ENCODE results near the gene TOLLIP.
A peak's percentile ranks its signal among the peaks of the same experiment; 100 is the strongest.

TOLLIP gene

GRCh38 chr11:1293619-1294015, 15.8 kb downstream of the TOLLIP start:
- ATAC-seq = peak; percentile 68
- TF ChIP-seq RARB (CRISPR knock-in tag; IDR thresholded peaks at IDR 0.05) (no peak), ZNF70 (CRISPR knock-in tag; IDR thresholded peaks at IDR 0.05) (no peak)

- TF ChIP-seq TCF4 (CRISPR knock-in tag; IDR thresholded peaks at IDR 0.05; ENCODE audit: borderline replicate concordance) (no peak), ESRRG (CRISPR knock-in tag; IDR thresholded peaks at IDR 0.05) (no peak), ZFP3 (CRISPR knock-in tag; IDR thresholded peaks at IDR 0.05) (no peak), POU6F1 (CRISPR knock-in tag; IDR thresholded peaks at IDR 0.05; ENCODE audit: borderline replicate concordance, low read depth) (no peak), CSDC2 (CRISPR knock-in tag; IDR thresholded peaks at IDR 0.05) (no peak), BACH2 (CRISPR knock-in tag; IDR thresholded peaks at IDR 0.05; ENCODE audit: borderline replicate concordance) (no peak), CREB5 (CRISPR knock-in tag; IDR thresholded peaks at IDR 0.05; ENCODE audit: low read depth) (no peak), GLIS3 (CRISPR knock-in tag; IDR thresholded peaks at IDR 0.05) (no peak), ZNF70 (CRISPR knock-in tag; IDR thresholded peaks at IDR 0.05) (no peak), ISL1 (CRISPR knock-in tag; IDR thresholded peaks at IDR 0.05) (no peak)
- no peak for ATAC-seq
Observed at GRCh38 chr11:1292644-1293618, 16.5 kb downstream of the TOLLIP start.

- TF ChIP-seq CREB5 (CRISPR knock-in tag; IDR thresholded peaks at IDR 0.05; ENCODE audit: low read depth) (no peak), ZFP30 (CRISPR knock-in tag; IDR thresholded peaks at IDR 0.05) (no peak), ZFP3 (CRISPR knock-in tag; IDR thresholded peaks at IDR 0.05) (no peak), CSDC2 (CRISPR knock-in tag; IDR thresholded peaks at IDR 0.05) (no peak), ZNF70 (CRISPR knock-in tag; IDR thresholded peaks at IDR 0.05) (no peak), RARB (CRISPR knock-in tag; IDR thresholded peaks at IDR 0.05) (no peak), TCF4 (CRISPR knock-in tag; IDR thresholded peaks at IDR 0.05; ENCODE audit: borderline replicate concordance) (no peak)
- no peak for ATAC-seq
Observed at GRCh38 chr11:1292018-1292643, 17.3 kb downstream of the TOLLIP start.

- ATAC-seq = no peak
- TF ChIP-seq PPARA (CRISPR knock-in tag; IDR thresholded peaks at IDR 0.05; ENCODE audit: borderline replicate concordance) = no peak
- no peak for TF ChIP-seq POU6F1 (CRISPR knock-in tag; IDR thresholded peaks at IDR 0.05; ENCODE audit: borderline replicate concordance, low read depth)
- no peak for TF ChIP-seq ZFP3 (CRISPR knock-in tag; IDR thresholded peaks at IDR 0.05)
- TF ChIP-seq ISL1 (CRISPR knock-in tag; IDR thresholded peaks at IDR 0.05) = no peak
- TF ChIP-seq ESRRG (CRISPR knock-in tag; IDR thresholded peaks at IDR 0.05) = no peak
- TF ChIP-seq PATZ1 (CRISPR knock-in tag; IDR thresholded peaks at IDR 0.05; ENCODE audit: borderline replicate concordance) = no peak
- no peak for TF ChIP-seq CREB5 (CRISPR knock-in tag; IDR thresholded peaks at IDR 0.05; ENCODE audit: low read depth)
- no peak for TF ChIP-seq GLIS3 (CRISPR knock-in tag; IDR thresholded peaks at IDR 0.05)
- TF ChIP-seq TSHZ2 (CRISPR knock-in tag; IDR thresholded peaks at IDR 0.05) = no peak
- TF ChIP-seq CSRNP3 (CRISPR knock-in tag; IDR thresholded peaks at IDR 0.05) = no peak
- TF ChIP-seq ZFP30 (CRISPR knock-in tag; IDR thresholded peaks at IDR 0.05) = no peak
- no peak for TF ChIP-seq ZNF565 (CRISPR knock-in tag; conservative IDR thresholded peaks at IDR 0.05; ENCODE audit: low read depth)
Observed at GRCh38 chr11:1291295-1292017, 18.0 kb downstream of the TOLLIP start.
